Stimulated activated CD8-positive, alpha-beta memory T cell treated with anti-CD3 and anti-CD28 coated beads, Interleukin-12 subunit alpha, Interleukin-12 subunit beta, amount 100 ng/mL, for 4 hours (primary cell): Measurements from ENCODE around the gene GLIS1.

Source experiments
- DNase-seq: peaks from one replicate; pipeline ENCODE4 v3.0.0-alpha.2; 2020; ENCODE audit warnings: low read depth

GLIS1 gene

DNA sequence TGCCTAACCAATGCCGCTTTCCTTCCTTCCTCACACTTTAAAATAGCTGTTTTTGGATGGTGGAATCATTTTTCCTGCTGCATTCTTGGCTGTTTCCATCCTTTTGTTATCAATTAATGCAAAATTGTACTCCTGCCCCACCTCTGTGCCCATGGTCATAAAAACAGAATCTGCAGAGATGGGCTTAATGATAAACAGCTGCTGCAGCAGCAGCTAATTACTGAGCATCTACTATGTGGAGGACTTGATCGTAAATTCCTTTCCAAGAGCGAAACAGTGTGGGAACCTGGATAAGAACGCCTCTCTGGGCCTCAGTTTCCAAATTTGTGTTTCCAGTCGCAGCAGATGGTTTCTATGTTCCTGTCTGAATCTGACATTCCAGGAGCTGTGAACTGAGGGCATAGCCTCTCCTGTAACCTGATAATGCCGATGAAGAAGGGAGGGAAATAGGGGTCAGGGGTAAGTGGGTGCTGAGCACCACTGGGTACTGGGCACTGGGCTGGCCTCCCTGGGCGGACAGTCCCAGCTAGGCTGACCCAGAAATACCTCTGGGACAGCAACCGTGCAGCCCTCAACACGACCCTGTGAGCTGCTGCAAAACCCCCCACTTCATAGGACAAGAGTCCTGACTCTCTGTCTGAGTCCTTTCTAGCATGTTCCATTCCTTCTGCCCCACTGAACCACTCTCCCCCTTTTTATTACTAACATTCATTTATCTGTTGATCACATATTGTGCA, 158.1 kb downstream of the GLIS1 start:
- no peak for DNase-seq

DNA sequence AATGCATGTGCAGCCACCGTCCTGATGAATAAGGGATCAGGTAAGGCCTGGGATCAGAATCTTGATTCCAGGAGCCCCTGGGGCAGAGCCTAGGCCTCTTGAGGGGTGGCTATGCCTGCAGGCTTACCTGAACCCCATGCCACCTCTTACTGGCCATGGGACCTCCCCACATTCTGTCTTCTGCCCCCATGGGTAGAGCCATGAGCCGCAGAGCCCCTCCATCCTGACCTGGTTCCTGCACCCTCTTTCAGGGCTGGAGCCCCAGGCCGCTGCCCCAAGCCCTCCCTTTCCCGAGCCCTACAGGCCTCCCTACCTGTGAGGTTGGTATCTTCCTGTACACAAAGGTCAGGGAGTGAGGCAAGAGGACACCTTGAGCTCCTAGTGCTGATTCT, 159.0 kb downstream of the GLIS1 start:
- DNase-seq = no peak

DNA sequence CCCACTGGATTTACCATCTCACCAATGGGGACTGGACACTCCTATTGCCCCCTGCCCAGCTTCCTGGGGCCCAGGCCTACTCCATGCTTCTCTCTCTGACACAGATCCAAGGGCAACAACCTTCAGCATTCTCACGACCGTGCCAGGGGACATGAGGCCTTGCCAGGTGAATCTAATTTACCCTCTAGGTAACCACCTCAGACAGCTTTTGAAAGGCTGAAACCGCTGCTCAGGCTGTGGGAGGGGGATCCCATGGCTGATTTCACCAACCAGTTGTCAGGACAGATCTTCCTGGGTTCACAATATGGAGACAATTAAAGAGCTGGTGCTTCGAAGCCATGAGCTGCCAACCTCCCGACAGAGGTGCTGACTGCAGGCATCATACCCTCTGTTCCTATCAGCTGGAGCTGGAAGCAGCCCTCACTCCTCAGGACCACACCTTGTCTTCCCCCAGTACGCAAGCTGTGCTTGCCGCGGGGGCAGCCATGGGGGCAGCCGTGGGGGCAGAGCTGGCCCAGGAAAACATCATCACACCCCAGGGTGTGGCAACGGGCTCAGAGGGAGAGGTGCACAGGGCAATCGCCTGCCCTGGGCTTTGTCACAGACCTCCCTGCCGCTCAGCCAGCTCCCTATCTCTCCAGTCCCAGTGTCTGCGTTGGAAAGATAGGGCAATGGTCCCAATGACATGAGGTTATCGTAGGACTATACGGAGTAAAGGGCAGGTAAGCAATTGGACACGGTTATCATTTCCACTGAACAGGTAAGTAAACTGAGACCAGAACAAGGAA, 159.5 kb downstream of the GLIS1 start:
- no peak for DNase-seq

DNA sequence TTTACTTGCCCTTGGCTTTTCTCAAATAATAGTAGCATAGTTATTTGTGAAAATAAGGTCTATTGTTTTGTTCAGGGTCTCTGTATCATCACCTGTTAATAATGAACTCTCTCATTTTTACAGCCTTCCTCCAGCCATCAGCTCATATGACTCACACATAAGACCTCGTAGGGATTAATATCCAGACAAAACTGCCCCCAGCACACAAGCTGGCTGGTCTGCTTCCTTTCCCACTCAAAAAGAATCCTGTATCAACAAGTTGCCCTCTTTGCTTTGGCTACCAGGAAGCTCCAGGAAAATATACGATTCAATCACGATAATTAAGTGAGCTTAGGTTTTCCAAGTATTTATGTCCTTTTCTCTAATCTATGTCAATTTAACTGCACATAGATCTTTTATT, 160.6 kb downstream of the GLIS1 start:
- no peak for DNase-seq

DNA sequence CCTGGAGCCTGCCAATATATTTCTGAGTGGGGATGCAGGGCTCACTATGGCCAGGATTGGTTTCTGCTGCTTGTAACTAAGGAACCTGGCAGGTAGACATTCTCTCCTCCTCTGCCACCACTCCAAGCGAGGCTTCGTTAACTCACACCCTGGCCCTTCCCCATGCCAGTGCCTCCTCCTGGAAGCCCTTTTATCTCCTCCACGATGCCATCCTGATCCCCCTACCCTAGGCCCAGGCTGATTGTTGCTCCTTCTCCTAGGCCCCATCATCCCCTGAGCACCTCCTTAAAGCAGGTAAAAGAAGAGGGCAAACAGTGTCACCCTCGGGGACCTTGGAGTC, 161.2 kb downstream of the GLIS1 start:
- DNase-seq = no peak

DNA sequence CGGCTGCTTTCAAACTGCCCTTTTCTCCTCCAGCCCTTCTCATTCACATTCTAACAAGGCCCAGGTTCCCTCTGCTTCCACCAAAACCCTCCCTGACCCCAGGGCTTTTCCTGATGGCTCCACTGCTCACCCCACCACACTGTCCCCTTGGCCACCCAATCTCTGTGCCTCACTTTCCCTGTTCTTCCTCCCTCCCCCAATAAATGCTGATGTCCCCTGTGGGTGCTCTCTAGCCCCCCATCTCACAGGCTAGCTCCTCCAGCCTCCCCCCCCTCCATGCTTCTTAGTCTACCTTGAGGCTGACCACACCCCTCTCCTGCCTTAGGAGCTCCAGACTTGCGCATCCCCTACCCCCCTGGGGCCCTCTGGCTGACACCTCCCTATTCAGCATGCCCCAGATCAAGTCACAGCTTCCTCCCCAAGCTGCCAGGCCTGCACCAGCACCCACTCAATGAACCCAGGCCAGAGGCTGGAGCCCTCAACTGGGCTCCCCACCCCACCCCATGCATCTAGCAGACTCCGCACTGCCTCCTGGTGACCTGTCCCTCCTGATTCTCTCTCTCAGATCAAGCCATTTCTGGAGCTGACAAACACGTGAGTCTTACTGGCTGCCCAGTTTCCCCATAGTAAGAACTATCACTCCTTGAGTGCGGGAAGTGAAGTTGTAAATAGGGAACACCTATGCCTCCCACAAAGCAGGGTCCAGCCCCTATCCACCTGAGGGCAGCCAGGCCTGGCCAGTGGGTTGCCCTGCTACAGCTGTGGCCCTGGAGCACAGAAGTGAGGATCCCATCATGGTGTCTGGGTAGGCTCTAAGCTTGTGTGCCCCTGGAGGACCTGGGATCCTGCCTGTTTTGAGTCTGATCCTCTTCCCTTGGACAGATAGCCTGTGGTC, 161.9 kb downstream of the GLIS1 start:
- DNase-seq = no peak

DNA sequence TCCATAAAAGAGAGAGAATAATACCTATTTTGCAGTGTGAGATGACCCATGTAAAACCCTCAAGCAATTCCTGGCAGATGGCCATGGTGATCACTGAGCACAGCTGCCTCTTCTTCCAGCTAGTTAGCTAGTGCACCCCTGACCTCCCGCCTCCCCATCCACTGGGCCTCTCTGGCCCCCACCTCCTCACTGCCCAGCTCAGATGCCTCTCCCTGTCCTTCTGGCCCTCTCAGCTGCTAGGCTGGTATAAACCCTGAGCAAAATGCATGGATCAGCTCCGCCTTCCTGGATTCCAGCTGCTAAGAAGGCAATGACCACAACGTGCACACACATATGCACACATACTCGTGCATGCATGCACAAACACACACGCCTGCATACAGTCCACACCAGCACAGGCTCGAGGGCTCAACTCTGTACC, 162.6 kb downstream of the GLIS1 start:
- DNase-seq = no peak

DNA sequence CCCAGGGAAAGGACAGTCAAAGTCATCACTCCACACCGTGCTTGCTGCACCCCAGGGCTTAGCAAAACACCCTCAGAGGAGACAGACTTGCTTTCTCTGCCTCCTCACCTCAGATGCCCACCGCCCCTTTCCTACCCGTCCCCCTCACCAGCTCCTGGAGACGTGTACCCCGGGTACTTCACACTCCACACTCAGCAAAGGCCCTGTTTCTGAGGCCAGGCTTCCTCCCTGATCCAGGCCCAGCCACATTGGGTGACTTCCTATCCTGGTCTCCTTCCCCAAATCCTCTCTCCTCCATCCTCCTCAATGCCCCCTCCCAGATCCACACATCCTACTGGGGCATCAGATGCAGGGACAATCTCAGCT, 163.0 kb downstream of the GLIS1 start:
- no peak for DNase-seq

DNA sequence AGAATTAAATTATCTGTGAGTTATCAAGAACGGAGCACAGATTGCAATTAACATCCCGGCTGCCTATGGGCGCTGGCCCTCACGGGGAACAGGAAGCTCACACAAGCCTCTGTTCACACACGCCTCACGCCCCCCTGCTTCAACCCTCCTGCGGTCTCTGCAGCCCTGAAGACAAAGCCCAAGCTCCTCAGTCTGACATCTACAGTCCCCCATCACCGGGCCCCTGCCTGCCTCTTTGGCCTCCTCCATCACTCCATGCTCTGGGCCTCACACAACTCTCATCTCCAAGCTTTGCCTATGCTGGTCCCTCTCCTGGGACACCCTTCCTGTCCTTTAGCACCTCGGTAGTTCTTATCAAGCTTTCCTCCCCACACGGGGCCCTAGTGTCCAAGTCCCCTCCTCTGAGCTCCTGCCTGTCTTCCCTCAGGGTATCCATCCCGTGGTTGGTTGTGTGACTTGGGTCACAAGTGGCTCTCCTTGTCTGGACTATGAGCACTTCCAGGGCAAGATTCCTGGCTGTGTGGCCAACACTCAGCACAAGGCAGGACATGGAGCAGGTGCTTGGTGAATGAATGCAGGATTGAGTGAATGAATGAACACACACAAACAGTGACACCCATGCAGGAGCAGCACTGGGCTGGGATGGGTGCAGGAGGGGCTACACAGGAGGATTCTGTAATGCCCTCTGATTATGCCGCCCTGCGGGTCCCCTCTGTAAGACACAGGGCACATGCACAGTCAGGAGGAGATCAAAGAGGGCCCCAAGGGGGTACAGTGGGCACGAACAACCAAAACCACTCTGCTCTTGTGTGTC, 163.6 kb downstream of the GLIS1 start:
- no peak for DNase-seq

DNA sequence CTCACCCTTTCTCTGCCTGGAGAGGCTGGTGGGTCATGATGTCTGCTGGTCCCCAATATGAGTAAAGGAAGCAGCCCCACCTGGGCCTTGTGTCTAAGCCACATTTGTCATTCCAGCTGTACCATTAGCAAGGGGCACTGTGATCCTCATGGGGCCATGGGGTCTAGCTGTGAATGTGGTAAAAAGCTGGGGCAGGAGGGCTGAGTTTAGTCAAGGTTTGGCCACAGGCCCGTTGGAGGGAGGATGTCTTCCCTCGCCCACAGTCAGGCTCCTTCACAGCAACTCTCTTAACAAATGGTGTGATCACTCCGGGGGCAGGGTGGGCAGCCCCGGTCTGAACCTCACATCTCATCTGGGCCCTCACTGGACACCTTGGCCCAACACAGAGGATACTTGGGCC, 164.3 kb downstream of the GLIS1 start:
- no peak for DNase-seq

DNA sequence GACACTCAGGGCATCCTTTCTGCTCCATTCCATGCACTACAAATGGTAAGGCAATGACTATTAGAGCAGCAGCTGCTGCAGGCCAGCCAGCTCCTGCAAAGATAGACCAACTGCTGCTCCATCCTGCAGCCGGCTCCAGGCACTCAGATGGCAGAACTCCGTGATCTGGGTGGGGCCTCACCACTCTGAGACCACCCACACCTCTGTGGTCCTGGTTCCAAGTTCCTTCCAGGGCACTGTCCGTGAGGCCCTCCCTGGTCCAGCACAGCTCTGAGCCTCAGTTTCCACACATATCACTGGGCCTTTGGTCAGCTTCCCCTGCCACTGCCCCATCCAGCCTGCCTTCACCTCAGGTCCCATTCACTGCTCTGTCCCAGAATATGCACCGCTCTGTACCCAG, 165.0 kb downstream of the GLIS1 start:
- no peak for DNase-seq

DNA sequence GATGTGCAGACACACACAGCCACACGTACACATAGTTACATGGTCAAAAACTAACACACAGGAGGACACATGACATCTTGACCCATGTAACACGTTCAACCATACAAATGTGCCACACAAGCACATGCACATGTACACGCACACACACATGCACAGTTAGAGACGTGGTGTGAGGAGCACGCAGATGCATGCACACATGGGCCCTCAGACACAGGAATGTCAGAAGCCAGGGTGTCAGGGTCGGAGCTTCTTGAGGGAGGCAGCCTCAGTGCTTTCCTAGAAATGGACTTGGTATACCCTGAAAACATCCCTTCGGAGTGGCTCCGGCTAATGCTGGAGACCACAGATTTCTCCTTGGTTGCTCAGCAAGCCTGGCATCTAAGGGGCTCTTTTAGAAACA, 165.4 kb downstream of the GLIS1 start:
- no peak for DNase-seq

DNA sequence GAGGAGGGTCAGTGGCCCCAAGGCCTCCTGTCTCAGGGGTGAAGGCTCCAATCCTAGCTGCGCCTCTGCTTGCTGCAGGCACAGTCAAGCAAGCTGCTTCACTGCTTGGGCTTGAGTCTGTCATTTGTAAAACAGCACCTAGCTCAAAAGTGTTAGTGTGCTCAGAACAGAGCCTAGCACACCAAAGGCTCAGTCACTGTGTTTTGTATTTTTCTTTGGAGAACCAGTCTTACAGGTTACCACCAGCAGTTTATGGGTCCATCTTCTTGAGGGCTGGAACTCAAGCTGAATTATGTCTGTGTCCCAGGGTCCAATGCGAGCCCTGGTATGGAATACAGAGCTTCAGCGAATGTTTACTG, 166.2 kb downstream of the GLIS1 start:
- no peak for DNase-seq

DNA sequence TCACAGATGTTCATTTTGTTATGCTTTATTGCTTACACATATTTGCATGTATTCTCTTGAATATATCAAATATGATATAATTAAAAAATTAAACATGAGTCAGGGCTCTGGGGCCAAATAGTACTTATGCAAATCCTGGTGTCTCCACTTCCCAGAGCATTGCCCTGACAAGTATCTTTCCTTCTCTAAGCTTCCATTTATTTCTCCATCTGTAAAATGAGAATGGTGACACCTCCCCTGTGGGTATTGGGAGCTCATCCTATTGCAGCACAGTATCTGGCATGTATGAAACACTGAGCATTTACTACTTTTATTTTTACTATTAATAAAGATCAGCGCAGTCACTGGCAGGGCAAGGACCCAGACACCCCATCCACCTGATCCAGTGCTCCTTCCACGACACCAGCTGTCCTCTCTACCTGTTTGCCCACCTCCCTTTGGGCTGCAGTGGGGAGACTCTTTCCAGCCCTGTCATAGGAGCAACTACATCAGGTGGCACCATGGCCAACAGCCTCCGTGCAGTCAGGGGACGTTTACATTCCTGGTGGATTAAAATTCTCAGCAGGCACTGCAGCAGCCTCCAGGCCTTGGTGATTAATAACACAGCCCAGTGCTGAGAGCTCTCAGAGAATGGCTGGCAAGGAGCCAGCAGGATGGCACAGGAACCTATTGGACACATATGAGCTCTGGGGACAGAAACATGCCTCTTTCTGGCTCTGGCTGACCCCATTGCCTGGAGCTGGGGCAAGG, 166.7 kb downstream of the GLIS1 start:
- no peak for DNase-seq

DNA sequence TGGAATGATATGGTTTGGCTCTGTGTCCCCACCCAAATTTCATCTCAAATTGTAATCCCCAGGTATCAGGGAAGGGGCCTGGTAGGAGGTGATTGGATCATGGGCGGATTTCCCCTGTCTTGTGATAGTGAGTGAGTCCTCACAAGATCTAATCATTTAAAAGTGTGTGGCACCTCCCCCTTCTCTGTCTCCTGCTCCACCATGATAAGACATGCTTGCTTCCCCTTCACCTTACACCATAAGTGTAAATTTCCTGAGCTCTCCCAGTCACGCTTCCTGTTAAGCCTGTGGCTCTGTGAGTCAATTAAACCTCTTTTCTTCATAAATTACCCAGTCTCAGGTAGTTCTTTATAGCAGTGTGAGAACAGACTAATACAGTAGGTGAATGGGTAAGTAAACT, 170.4 kb downstream of the GLIS1 start:
- no peak for DNase-seq

DNA sequence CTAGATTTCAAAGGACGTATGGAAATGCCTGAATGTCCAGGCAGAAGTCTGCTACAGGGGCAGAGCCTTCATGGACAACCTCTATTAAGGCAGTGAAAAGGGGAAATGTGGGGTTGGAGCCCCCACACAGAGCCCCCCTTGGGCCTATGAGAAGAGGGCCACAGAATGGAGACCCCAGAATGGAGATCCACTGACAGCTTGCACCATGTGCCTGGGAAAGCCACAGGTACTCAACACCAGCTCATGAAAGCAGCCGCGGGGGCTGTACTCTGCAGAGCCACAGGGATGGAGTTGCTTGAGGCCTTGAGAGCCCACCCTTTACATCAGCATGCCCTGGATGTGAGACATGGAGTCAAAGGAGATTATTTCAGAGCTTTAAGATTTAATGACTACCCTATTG, 171.1 kb downstream of the GLIS1 start:
- no peak for DNase-seq

DNA sequence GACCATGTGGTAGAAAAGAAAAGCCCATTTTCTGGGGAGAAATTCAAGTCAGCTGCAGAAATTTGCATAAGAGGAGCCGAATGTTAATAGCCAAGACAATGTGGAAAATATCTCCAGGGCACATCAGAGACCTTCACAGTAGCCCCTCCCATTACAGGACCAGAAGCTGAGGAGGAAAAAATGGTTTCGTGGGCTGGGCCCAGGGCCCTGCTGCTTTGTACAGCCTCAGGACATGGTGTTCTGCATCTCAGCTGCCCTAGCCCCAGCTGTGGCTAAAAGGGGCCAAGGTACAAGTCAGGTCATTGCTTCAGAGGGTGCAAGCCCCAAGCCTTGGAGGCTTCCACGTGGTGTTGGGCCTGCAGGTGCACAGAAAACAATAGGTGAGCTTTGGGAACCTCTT, 171.5 kb downstream of the GLIS1 start:
- no peak for DNase-seq

DNA sequence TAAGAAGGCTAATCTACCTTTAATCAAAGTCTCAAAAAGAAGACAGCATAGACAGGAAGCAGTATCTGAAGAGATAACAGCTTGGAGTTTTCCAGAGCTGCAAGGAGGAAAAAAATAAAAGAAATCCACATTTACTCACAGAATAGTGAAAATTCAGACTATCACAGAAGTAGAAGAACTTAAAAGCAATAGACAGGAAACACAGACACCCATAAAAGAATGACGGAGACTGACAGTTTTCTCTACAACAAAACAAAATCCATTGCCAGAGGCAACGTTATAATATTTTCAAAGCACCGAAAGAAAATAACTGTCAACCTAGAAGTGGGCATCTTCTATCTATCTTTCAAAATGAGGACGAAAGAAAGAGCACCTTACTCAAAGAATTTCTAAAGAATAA, 175.4 kb downstream of the GLIS1 start:
- DNase-seq = no peak

DNA sequence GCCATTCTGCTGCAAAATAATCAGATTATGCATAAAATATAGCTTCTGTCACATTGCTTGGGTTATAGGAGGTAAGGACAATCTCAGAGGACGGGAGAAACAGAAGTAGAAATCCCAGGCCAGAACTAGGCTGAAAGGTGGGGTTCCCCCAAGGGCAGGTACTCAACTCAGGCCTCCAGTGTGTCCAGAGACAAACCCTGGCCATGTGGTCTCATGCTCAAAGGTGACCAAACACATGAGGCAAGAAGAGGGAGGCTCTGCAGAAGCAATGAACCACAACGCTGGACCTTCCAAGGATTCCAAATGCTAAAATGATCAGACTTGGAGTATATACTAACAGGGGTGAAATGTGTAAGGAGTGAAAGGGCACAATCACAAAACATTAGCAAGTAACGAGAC, 176.0 kb downstream of the GLIS1 start:
- no peak for DNase-seq

DNA sequence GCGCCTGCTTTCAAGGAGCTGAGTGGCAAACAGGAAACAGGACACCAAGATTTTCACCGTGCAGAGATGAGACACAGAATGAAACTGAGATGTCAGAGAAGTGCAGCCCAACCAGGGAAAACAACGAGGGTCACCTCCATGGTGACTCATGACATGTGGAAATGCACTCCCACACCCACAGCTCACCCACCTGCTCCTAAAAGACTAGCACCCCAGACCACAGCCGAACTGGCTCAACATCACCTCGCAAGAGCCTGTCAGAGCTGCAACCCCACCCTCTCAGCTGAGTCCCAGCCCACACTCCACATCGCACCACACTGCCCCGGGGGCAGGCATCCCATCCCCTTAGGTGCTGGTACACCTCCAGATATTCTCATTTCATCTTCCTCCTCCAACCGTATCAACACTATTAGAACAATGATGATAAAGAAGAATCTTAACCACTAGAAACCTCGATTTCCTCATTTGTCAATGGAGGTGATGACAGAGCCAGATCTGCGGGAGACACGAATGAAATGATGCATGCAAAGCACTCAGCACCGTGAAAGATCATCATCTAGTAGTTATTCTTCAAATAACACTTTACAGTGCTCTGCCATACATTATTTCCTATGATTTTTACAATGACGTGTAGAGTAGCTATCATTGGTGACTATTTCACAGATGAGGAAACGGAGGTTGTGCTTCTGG, 176.5 kb downstream of the GLIS1 start:
- no peak for DNase-seq
